MM.1S (cell line): ENCODE measurements around the gene NMRAL1.

Source experiments
- DNase-seq: peaks from one replicate; pipeline ENCODE4 v3.0.0-alpha.2; 2015
- H2AFZ ChIP-seq: fragments of 300-600 bp; sonication (generic); 2 replicates; pipeline ENCODE4 v1.6.0; 2016; ENCODE audit warnings: antibody characterized with exemption, low read length
- H3F3A ChIP-seq: fragments of 300-600 bp; sonication (generic); 2 replicates; pipeline ENCODE4 v1.6.1; 2016; ENCODE audit warnings: mild to moderate bottlenecking, antibody characterized with exemption, low read length, moderate library complexity, mixed read lengths; ENCODE audit not compliant: insufficient read depth
- H3K27ac ChIP-seq: fragments of 300-600 bp; sonication (generic); 2 replicates; pipeline ENCODE4 v1.5.1; 2016; ENCODE audit warnings: mild to moderate bottlenecking, low read length
- H3K27me3 ChIP-seq: fragments of 300-600 bp; sonication (generic); replicated peaks from 2 replicates; pipeline ENCODE4 v1.6.0; 2016; ENCODE audit warnings: low read length; ENCODE audit not compliant: insufficient read depth
- H3K36me3 ChIP-seq: fragments of 300-600 bp; sonication (generic); replicated peaks from 2 replicates; pipeline ENCODE4 v1.6.1; 2016; ENCODE audit warnings: mild to moderate bottlenecking, low read length, mixed read lengths; ENCODE audit not compliant: insufficient read depth
- H3K4me1 ChIP-seq: fragments of 300-600 bp; sonication (generic); 2 replicates; pipeline ENCODE4 v1.6.1; 2016; ENCODE audit warnings: low read length, mixed read lengths
- H3K4me2 ChIP-seq: fragments of 300-600 bp; sonication (generic); 2 replicates; pipeline ENCODE4 v1.6.0; 2016; ENCODE audit warnings: low read depth, low read length
- H3K4me3 ChIP-seq: fragments of 300-600 bp; sonication (generic); 2 replicates; pipeline ENCODE4 v1.5.1; 2016; ENCODE audit warnings: low read length, mixed read lengths
- H3K79me2 ChIP-seq: fragments of 300-600 bp; sonication (generic); 2 replicates; pipeline ENCODE4 v1.6.1; 2016; ENCODE audit warnings: mixed run types, low read length, mixed read lengths
- H3K9ac ChIP-seq: fragments of 300-600 bp; sonication (generic); 2 replicates; pipeline ENCODE4 v1.6.1; 2016; ENCODE audit warnings: low read length, mixed read lengths
- H3K9me2 ChIP-seq: fragments of 300-600 bp; sonication (generic); replicated peaks from 2 replicates; pipeline ENCODE4 v1.6.1; 2016; ENCODE audit warnings: mild to moderate bottlenecking, low read length, mixed read lengths; ENCODE audit not compliant: insufficient read depth
- H3K9me3 ChIP-seq: fragments of 300-600 bp; sonication (generic); replicated peaks from 2 replicates; pipeline ENCODE4 v1.6.1; 2016; ENCODE audit warnings: mild to moderate bottlenecking, low read length, mixed read lengths; ENCODE audit not compliant: insufficient read depth
- H4K20me1 ChIP-seq: fragments of 300-600 bp; sonication (generic); 2 replicates; pipeline ENCODE4 v1.6.1; 2016; ENCODE audit warnings: mild to moderate bottlenecking, low read length, moderate library complexity, mixed read lengths; ENCODE audit not compliant: insufficient read depth
- EZH2 ChIP-seq: fragments of 300-600 bp; sonication (generic); optimal IDR thresholded peaks from 2 replicates; pipeline ENCODE3; 2017; ENCODE audit warnings: low read depth, mild to moderate bottlenecking, antibody characterized with exemption, low read length, mixed read lengths
- EZH2phosphoT487 ChIP-seq: fragments of 300-600 bp; sonication (generic); IDR thresholded peaks from 2 replicates; pipeline ENCODE4 v1.6.1; 2018; ENCODE audit warnings: antibody characterized with exemption, low read length
- TF ChIP-seq, protein P1 (sequence below): fragments of 300-600 bp; sonication (generic); IDR thresholded peaks from 2 replicates; pipeline ENCODE4 v1.5.1; 2016; ENCODE audit warnings: antibody characterized with exemption, low read length, mixed read lengths

Gene NMRAL1

DNA sequence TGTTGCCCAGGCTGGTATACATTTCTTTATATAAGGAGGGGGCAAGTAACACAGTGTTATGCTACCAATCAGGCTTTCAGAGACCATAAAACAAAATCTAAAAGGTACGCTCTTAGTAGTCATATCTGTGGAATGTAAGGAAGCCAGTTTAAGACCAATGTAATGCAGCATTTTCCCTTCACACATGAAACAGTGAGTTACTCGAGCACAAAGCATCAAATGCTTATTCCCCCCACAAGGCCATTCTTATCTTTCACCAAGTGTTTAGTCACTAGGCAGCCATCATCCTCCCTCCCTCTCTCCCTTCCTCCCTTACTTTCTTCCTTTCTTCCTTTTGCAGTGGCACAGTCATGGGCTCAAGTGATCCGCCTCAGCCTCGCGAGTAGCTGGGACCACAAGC, 14.6 kb upstream of the NMRAL1 start:
- Histone ChIP-seq H3K9me2 (no peaks in the 10 kb centered on the region), H2AFZ (no peak overlapping the region), H3K27ac (no peak overlapping the region), H3F3A (no peaks in the 10 kb centered on the region; the same call in 1 of the 2 replicates), H3K27me3 (no peaks in the 10 kb centered on the region), H3K4me1 (no peaks in the 10 kb centered on the region), H3K9me3 (no peaks in the 10 kb centered on the region), H3K36me3 (0 out of 2 replicates have a peak, but pooled peaks cover 4% of the 10 kb centered on the region), H3K9ac (no peak overlapping the region), H3K79me2 (peaks cover 49% of the 10 kb centered on the region), H3K4me3 (no peak overlapping the region), H3K4me2 (no peak overlapping the region), H4K20me1 (no peaks in the 10 kb centered on the region)
- TF ChIP-seq, protein P1, sequence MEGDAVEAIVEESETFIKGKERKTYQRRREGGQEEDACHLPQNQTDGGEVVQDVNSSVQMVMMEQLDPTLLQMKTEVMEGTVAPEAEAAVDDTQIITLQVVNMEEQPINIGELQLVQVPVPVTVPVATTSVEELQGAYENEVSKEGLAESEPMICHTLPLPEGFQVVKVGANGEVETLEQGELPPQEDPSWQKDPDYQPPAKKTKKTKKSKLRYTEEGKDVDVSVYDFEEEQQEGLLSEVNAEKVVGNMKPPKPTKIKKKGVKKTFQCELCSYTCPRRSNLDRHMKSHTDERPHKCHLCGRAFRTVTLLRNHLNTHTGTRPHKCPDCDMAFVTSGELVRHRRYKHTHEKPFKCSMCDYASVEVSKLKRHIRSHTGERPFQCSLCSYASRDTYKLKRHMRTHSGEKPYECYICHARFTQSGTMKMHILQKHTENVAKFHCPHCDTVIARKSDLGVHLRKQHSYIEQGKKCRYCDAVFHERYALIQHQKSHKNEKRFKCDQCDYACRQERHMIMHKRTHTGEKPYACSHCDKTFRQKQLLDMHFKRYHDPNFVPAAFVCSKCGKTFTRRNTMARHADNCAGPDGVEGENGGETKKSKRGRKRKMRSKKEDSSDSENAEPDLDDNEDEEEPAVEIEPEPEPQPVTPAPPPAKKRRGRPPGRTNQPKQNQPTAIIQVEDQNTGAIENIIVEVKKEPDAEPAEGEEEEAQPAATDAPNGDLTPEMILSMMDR, result no peak
- TF ChIP-seq EZH2, result no peak
- TF ChIP-seq EZH2phosphoT487, result no peak
- DNase-seq, result no peak

GRCh38 chr16:4488499-4488967, 14.1 kb upstream of the NMRAL1 start:
- H3K36me3 ChIP-seq, result 0 out of 2 replicates have a peak, but pooled peaks cover 4% of the 10 kb centered on the region
- H3K4me1 ChIP-seq, result no peaks in the 10 kb centered on the region
- TF ChIP-seq, protein P1, result no peak
- TF ChIP-seq EZH2 (no peak), EZH2phosphoT487 (no peak)
- H4K20me1 ChIP-seq, result no peaks in the 10 kb centered on the region
- H3K9me3 ChIP-seq, result no peaks in the 10 kb centered on the region
- H3K4me3 ChIP-seq, result no peak overlapping the region
- no peak overlapping the region for H2AFZ ChIP-seq
- H3K27ac ChIP-seq, result no peak overlapping the region
- H3K9ac ChIP-seq, result no peak overlapping the region
- no peak overlapping the region for H3K4me2 ChIP-seq
- no peaks in the 10 kb centered on the region for H3K9me2 ChIP-seq
- H3K27me3 ChIP-seq, result no peaks in the 10 kb centered on the region
- no peak for DNase-seq
- peaks cover 48% of the 10 kb centered on the region for H3K79me2 ChIP-seq
- H3F3A ChIP-seq, result no peaks in the 10 kb centered on the region; the same call in 1 of the 2 replicates

DNA sequence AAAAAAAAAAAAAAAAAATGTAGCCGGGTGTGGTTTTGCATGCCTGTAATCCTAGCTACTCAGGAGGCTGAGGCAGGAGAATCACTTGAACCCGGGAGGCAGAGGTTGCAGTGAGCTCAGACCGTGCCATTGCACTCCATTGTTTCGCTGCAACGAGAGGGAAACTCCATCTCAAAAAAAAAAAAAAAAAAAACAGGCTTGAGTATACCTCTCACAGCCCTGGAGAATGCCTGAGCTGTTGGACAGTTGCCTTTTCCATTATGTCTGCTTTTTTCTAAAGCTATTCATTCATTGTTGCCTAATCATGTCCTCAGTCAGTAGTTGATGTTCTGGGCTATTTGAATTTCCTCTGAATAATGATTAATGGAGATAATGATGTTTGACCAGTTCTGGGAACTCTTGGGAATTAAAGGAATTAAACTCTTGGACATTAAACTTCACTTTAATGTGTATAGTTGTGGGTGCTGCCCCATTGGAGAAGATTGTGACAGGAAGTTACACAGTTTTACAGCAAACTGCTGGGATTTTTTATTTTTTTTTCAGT, 13.6 kb upstream of the NMRAL1 start:
- H3K27ac ChIP-seq, result no peak overlapping the region
- H3K9me2 ChIP-seq, result no peaks in the 10 kb centered on the region
- H3K4me3 ChIP-seq, result no peak overlapping the region
- H4K20me1 ChIP-seq, result no peaks in the 10 kb centered on the region
- H3K79me2 ChIP-seq, result peaks cover 46% of the 10 kb centered on the region
- H3F3A ChIP-seq, result no peaks in the 10 kb centered on the region; the same call in 1 of the 2 replicates
- H3K9ac ChIP-seq, result no peak overlapping the region
- H3K36me3 ChIP-seq, result 0 out of 2 replicates have a peak, but pooled peaks cover 4% of the 10 kb centered on the region
- H3K4me2 ChIP-seq, result no peak overlapping the region
- TF ChIP-seq EZH2, result no peak
- TF ChIP-seq, protein P1, result no peak
- TF ChIP-seq EZH2phosphoT487, result no peak
- H3K9me3 ChIP-seq, result no peaks in the 10 kb centered on the region
- DNase-seq, result no peak
- H2AFZ ChIP-seq, result no peak overlapping the region
- no peaks in the 10 kb centered on the region for H3K27me3 ChIP-seq
- H3K4me1 ChIP-seq, result no peaks in the 10 kb centered on the region
